ENCODE results near the gene AMOTL1. TPM values are rescaled to one million over a fixed set of nuclear protein-coding genes. Genes with fewer than 3 reads are reported as not detected.

Gene AMOTL1
- total RNA-seq, 1 donor from 2014 or later, result 64.8 TPM

GRCh38 chr11:94727819-94728218, 40.3 kb upstream of the AMOTL1 start:
- Mint-ChIP-seq H3K27ac (no peak overlapping the region), H3K4me3 (no peak overlapping the region), H3K27me3 (no peaks in the 10 kb centered on the region), H3K36me3 (no peaks in the 10 kb centered on the region), H3K4me1 (ENCODE audit: unreplicated experiment) (peaks cover 12% of the 10 kb centered on the region), H3K9me3 (peaks cover 7% of the 10 kb centered on the region)
- no peak for DNase-seq (ENCODE audit: extremely low spot score, unreplicated experiment)
- no peak for TF ChIP-seq CTCF (conservative IDR thresholded peaks at IDR 0.05)

DNA sequence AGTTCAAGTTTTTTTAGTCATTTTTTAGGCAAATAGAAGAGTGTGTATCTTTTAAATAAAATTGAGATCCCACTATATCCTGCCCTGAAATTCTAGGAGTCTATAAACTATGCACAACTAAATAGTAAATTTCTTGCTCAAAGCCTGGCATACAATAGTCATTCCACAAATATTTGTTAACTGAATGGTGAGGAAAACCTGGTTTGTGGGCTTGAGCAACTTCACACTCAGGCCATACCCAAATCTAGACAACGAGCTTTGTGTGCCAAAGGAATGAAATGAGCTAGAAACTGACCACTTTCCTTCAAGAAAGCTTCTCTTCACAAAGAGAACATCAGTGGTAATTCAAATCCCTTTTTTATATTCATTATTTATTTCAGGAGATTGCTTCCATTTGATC, 39.6 kb upstream of the AMOTL1 start:
- Mint-ChIP-seq H3K27me3 (no peaks in the 10 kb centered on the region), H3K9me3 (peaks cover 7% of the 10 kb centered on the region), H3K4me1 (ENCODE audit: unreplicated experiment) (peaks cover 19% of the 10 kb centered on the region), H3K27ac (no peak overlapping the region), H3K4me3 (no peak overlapping the region), H3K36me3 (no peaks in the 10 kb centered on the region)
- DNase-seq (ENCODE audit: extremely low spot score, unreplicated experiment), result no peak
- no peak for TF ChIP-seq CTCF (conservative IDR thresholded peaks at IDR 0.05)

DNA sequence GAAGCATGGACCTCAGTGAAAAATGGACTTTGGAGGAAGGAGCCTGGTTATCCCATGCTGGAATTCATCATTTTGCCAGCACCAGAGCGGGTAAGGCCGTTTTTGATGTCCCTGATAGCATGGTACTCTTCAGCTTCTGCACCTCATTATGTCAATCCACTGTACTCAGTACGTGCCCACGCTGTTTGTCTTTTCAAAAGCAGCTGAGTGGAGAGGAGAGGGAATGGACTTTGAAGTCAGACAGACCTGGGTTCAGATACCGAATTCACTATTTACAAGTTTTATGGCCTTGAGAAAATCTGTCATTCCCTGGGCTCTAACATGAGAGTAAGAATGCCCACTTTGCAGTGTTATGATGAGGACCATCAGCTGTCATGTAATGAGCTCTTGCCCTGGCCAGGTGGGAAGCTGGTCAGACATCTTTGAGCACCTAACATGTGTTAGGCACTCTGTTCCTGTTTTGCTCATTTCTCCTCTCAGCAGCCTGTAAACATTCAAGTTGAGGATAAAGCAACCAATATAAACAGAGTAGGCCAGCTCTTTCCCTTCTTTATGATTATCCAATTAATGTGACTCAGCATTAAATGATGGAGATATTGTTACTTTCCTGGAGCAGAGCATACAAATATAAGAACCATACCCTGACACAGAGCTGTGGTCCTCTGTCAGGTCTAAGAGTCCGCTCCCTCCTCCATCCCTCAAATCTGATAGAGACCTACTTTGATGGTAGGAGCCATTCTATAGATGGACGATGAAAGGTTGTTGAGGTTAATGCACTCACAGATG, 39.0 kb upstream of the AMOTL1 start:
- no peak for TF ChIP-seq CTCF (conservative IDR thresholded peaks at IDR 0.05)
- peaks cover 26% of the 10 kb centered on the region for H3K4me1 Mint-ChIP-seq (ENCODE audit: unreplicated experiment)
- H3K9me3 Mint-ChIP-seq, result peaks cover 7% of the 10 kb centered on the region
- DNase-seq (ENCODE audit: extremely low spot score, unreplicated experiment), result no peak
- H3K27me3 Mint-ChIP-seq, result no peaks in the 10 kb centered on the region
- no peaks in the 10 kb centered on the region for H3K36me3 Mint-ChIP-seq
- no peak overlapping the region for H3K4me3 Mint-ChIP-seq
- no peak overlapping the region for H3K27ac Mint-ChIP-seq

DNA sequence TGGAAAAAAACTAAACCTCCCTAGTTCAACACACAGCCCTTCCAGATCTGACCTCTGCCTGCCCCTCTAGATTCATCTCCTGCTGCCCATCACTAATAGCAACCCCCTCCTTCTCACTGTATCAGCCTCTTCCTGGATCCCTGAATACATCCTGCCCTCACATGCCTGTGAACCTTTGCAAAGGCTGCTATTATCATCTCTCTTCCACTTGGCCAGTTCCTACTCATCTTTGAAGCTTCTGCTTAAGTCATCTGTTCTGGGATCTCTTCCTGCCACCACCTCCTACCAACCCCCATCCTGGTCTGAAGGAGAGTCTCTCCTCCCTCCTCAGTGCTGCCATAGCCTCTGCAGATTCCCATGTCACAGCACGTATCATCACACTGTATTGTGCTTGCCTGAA, 38.0 kb upstream of the AMOTL1 start:
- Mint-ChIP-seq H3K4me3 (no peak overlapping the region), H3K4me1 (ENCODE audit: unreplicated experiment) (peaks cover 35% of the 10 kb centered on the region), H3K9me3 (peaks cover 7% of the 10 kb centered on the region), H3K27ac (no peak overlapping the region), H3K36me3 (no peaks in the 10 kb centered on the region), H3K27me3 (no peaks in the 10 kb centered on the region)
- DNase-seq (ENCODE audit: extremely low spot score, unreplicated experiment), result no peak
- TF ChIP-seq CTCF (conservative IDR thresholded peaks at IDR 0.05), result no peak

DNA sequence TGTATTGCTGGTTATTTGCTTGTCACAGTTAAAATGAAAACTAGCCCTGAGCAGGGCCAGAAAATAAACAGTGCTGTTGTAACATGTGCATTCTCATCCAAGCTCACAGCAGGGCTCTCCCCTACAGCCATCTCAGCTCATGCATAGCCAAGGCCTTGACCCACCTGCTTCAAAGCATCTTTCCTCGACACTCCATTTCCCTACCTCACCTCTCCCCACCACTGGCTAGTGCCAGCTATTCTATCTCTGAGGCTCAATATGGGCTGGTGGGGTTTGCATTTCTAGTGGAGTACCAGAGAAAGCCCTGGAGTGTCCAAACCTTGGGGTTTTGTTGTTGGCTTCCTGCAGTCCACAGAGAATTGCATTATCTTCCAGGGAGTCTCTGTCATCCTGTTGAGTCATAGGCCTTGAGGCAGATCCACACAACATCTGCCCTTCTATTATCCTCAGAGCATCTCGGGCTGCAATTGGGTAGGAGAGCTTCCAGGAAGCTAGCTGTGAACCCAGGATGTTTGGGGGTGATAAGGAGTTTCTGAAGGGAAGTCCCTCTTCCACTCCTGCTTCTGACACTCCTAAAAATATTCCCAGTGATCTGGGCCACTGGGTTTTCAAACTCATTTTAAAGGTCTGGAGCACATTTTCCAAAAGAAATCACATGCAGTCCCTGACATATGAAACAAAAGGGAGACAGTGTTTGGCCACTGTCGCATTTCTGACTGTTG, 36.1 kb upstream of the AMOTL1 start:
- H3K4me1 Mint-ChIP-seq (ENCODE audit: unreplicated experiment), result peaks cover 36% of the 10 kb centered on the region
- no peaks in the 10 kb centered on the region for H3K36me3 Mint-ChIP-seq
- no peaks in the 10 kb centered on the region for H3K9me3 Mint-ChIP-seq
- no peaks in the 10 kb centered on the region for H3K27me3 Mint-ChIP-seq
- no peak overlapping the region for H3K4me3 Mint-ChIP-seq
- DNase-seq (ENCODE audit: extremely low spot score, unreplicated experiment), result no peak
- no peak for TF ChIP-seq CTCF (conservative IDR thresholded peaks at IDR 0.05)
- no peak overlapping the region for H3K27ac Mint-ChIP-seq

All from type B pancreatic cell (in vitro differentiated cells).